Activated CD8-positive, alpha-beta memory T cell treated with anti-CD3 and anti-CD28 coated beads for 1 hour (primary cell): ENCODE data around the gene LILRB5.
"Not testable (repeated sequence)": the region's sequence is repeated elsewhere in the genome, so short reads cannot be mapped to it uniquely, and the experiment has no call there.

Source experiments
- DNase-seq, 2 donors: peaks; one replicate each; pipeline ENCODE4 v3.0.0-alpha.2; 2020; ENCODE audit warnings: low read depth in 1 of 2; ENCODE audit errors: extremely low read depth in 1 of 2

LILRB5 gene

DNA sequence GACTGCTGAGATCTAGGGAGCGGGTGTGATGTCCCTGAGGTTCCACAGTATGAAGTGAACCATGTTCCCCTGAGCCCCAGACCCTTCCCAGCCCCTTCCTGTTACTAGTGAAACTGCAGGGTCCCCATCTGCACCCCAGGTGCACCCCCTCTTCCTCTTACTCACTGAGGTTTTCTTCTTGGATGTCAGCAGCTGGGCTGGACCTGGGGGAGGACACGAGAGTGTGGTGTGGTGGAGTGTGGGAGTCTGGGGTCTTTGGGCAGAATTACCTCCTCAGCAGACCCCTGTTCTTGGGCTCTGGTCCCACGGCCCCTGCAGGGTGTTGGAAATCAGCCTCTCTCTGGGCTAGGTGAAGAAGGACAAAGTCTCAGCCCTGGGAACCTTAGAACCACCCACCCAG lies 11.1 kb downstream of the LILRB5 start:
- DNase-seq = no peak

GRCh38 chr19:54243809-54244208 lies 13.3 kb downstream of the LILRB5 start:
- not testable (repeated sequence) for DNase-seq

GRCh38 chr19:54242646-54243045 lies 14.4 kb downstream of the LILRB5 start, which contains the start of gene LILRA6:
TSS of gene LILRA6 (minus strand) at chr19:54242790.
- not testable (repeated sequence) for DNase-seq

- DNase-seq = not testable (repeated sequence)
Observed at GRCh38 chr19:54242234-54242633, 14.8 kb downstream of the LILRB5 start.

DNA sequence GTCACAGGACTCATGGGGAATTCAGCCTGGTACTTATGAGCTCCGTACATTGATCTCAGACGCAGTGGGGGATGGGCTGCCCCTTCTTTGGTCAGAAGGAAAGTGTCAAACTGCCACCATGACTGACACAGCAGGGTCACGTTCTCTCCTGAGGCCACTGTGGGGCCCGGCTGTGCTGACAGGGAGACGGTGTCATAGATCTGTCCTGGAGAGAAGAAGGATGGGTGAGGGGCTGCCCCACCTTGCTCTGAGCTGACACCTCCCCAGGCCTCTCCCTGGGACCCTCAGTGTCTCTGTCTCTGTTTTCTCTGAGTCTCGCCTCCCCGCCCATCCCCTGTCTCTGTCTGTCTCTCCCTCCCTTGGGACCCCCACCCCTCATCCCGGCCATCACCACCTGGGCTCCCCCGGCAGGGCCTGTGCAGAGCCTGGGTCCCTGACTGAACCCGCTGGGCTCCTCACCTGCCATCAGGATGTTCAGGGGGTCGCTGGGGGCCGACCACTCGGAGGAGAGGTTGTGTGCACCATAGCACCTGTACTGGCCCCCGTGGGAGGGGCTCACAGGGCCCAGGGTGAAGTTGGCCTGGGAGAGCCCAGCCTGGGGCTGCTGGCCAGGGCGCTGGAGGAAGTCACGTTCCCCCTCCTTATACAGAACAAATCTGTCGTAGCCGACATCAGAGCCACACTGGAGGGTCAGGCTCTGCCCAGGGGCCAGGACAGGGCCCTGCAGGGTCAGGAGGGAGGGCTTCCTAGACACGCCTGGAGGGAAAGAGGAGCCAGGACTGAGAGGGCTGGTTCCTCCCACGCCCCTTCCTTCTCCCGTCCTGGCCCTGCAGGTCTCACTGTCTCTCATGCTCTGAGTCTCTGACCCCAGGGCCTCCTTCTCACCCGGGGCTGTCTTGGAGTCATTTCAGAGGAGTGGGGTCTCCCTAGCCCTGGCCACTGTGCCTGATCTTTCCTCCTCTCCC lies 16.4 kb downstream of the LILRB5 start:
- DNase-seq = not testable (repeated sequence)

GRCh38 chr19:54239491-54240371 lies 17.3 kb downstream of the LILRB5 start:
- DNase-seq = not testable (repeated sequence)

DNA sequence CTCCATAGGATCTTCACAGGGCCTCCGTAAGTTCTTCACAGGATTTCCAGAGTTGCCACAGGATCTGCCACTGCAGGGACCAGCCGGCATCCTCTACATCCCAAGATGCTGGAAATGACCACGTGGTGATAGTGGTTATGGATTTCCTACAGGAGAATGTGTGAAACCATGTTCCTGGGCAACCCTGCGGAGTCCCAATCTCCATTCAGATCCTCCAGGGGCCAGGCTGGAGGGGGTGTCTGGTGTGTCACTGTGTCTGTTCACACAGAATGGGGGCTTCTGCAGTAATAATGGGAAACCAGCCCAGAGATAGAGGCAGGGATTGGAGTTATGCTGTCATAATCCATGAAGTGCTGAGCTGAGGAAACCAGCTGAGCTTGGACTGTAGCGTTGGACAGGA lies 23.1 kb downstream of the LILRB5 start:
- DNase-seq = no peak

DNA sequence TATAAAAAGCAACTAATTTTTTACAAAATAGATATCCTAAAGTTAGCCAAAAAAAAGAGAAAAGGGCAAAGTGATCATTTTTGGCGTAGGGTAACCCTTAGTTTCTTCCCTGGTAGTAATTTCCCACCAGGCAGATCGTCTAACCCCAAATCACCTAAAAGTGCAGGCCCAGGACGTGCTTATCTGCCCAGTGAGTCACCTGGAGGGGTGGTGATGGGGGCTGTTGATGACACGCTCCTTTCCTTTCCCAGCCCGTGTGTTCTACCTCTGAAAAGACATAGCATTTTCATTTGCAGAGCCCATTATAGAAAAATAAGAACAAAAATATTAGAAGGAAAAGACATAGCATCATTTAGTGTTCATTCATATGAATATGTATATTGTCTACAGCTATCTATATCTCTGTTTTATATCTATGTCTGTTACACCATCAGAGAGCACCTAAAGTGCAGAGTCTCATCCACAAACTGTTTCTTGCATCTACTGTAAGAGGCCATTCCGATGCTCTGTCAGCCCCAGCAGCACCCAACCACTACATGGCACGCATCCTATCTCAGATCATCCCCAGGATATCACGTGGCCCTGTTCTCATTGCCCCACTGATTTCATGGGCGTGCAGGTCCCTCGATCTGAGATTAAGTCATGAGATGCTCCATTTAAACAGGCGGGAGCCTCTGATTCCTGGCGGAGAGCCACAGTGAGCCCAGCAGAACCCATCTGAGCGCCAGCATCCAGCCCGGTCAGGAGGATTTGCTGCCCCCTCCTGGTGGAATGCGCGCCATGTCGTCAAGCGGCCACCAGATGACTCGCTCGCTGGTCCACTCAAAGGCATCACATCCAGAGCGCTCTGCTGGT lies 25.8 kb downstream of the LILRB5 start:
- peak; percentile 70 to 80 for DNase-seq

DNA sequence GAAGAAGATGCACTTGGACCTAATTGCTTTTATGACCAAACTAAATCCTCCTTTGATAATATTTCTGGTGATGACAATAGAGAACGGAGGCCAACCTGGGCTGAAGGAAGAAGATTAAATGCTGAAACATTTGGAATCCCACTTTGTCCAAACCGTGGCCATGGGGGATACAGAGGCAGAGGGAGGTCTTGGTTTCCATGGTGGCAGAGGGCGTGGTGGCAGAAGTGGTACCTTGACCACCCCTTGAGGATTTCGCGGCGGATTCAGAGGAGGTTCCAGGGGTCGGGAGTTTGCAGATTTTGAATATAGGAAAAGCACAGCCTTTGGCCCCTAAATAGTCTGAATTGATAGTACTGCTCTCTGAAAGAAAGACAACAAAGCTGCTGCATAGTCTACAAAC lies 27.0 kb downstream of the LILRB5 start:
- DNase-seq = no peak

DNA sequence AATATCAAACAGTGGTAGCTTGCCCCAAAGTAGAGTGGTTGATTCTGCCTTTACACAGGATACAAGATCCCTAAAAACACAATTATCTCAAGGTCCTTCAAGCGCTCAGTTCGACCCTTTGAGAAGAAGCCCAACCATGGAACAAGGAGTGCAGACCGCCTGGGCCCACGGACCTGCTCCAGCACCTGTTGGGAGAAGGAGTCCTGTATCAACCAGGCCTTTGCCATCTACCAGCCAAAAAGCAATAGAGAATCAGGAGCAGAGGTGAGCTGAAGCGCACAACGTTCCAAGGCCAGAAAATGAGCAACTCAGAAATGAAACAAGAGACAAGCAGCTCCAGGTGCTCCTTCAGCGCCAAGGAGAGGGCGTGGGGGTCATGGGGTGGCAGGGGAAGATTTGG lies 27.9 kb downstream of the LILRB5 start:
- no peak for DNase-seq

DNA sequence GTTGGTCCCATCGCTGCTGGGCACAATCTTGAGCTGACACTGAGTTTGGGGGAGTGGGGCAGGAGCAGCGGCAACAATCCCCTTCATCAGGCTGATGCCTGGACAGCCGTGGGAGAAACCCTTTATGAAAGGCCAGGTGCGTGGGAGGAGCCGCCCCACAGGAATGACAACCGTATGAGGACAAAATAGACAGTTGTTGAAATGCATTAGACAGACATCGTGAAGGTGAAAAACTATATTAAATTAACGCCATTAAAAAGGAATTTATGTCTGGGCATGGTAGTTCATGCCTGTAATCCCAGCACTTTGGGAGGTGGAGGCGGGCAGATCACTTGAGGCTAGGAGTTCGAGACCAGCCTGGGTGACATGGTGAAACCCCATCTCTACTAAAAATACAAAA lies 32.5 kb downstream of the LILRB5 start:
- DNase-seq = not testable (repeated sequence)

- DNase-seq = not testable (repeated sequence)
Observed at GRCh38 chr19:54223937-54224281, 33.2 kb downstream of the LILRB5 start.

DNA sequence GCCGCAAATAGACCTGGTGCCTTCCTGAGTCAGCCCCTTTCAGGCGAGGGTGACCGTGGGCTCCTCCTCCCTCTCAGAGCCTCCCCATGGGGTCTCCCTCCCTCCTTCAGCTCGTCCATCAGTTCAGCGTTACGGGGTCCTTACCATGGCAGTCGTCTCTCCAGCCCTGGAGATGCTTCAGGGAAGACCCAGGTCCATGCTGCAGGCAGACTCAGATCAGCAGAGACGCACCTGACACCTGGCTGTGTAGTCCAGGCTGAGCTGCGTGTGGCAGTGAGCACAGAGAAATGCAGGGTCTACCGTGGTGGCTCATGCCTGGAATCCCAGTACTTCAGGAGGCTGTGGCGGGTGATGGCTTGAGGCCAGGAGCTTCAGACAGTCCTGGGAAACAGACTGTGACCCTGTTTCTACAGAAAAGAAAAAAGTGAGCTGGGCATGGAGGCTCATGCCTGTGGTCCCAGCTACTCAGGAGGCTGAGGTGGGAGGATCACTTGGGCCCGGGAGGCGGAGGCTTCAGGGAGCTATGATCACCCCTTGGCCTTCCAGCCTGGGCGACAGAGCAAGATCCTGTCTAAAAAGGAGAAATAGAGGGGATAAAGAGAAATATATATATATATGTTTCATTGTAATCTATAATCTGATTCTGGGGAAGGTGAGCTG lies 33.7 kb downstream of the LILRB5 start:
- not testable (repeated sequence) for DNase-seq

DNA sequence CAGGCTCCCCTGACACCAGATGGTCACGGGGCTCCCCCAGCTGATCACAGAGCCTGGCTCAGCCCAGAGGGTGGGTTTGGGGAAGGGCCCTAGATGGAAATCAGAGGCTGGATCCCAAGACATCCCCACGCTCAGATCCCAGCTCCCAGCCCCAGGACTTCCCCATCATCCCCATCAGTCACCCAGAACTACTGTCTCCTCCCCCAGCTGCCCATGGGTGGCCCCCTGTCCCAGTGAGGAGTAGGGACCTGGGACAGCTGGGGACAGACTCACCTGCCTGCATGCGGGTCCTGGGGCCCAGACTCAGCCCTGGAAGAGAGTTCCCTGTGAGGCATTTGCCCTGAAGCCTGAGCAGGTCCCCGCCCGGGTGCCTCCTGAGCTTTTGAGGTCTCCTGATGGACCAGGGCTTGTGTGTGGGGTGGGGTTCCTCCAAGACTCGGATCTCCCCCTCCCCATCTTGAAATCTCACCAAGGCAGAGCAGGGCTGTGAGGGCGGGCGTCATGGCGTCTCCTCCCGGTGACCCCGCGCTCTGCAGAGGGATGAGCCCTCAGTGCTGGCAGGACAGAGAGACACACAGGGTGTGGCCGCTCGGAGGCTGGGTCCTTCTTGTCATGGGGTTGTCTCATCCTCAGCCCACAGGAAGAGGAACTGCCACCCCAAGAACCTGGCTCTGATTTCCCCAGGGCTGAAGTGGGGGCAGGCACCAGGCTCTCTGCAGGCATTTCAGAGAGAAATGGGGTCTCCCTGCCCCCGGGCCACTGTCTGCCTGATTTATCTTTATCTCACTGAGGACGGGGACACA lies 34.4 kb downstream of the LILRB5 start, which contains the start of gene LILRB3:
TSS of gene LILRB3 (minus strand) at position 534 of the 803 bp plus-strand sequence. CDS start at position 503, 31 bp downstream.
- DNase-seq = not testable (repeated sequence)

DNA sequence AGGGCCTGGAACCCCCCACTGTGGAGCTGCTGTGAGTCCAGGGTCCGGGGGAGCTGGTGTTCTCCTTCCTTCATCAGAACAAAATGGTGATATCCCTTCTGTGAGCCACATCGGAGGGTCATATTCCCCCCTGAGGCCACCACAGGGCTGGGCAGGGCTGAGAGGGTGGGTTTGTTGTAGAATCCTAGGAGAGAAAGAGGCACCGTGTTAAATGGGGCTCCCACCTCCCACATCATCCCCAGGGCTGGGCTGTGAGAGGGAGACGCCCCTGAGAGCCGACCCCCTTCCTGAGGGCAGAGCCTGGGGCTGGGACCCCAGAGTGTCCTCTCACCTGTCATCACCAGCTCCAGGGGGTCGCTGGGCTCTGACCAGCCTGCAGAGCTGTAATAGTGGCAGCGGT lies 35.1 kb downstream of the LILRB5 start:
- not testable (repeated sequence) for DNase-seq

DNA sequence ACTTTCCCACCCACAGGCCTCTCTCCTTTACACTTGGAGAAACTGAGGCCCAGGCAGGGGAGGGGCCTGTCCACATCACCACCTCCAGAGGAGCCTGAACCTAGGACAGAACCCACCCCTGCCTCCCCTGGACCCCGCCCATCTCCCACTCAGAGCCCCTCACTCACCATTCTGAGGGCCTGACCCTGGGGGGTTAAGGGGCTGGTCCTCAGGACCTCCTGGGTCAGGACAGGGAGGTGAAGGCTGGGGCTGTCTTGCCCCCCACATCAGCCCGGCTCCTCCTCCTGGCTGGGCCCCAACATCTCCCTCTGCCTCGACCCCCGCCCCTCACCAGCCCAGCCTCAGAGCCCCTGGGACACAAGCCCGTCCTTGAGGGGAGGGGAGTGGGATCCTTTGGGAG lies 37.4 kb downstream of the LILRB5 start:
- DNase-seq = not testable (repeated sequence)

GRCh38 chr19:54218960-54219661 lies 38.0 kb downstream of the LILRB5 start:
- DNase-seq = no peak

GRCh38 chr19:54218259-54218658 lies 38.8 kb downstream of the LILRB5 start:
- DNase-seq = no peak
